ENCODE results near the gene CENPK.

DNA sequence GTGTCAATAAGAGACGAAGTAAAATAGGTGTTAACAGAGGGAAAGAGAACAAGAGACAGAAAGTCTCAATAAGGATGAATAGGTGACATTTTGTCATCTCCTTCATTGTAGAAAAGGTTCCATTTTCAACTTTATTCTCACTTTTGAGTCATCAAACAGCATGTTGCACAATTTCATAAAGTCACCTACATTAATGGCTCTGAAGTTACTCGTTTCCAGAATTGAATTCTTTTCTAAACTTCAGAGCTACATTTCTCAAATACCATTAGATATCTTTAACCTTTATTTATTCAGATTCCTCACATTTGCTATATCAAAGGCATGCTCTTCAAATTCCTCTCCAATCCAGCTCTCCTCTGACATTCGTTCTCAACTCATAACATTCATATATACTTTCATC is 94.3 kb downstream of the CENPK start:
- TF ChIP-seq, protein P1, sequence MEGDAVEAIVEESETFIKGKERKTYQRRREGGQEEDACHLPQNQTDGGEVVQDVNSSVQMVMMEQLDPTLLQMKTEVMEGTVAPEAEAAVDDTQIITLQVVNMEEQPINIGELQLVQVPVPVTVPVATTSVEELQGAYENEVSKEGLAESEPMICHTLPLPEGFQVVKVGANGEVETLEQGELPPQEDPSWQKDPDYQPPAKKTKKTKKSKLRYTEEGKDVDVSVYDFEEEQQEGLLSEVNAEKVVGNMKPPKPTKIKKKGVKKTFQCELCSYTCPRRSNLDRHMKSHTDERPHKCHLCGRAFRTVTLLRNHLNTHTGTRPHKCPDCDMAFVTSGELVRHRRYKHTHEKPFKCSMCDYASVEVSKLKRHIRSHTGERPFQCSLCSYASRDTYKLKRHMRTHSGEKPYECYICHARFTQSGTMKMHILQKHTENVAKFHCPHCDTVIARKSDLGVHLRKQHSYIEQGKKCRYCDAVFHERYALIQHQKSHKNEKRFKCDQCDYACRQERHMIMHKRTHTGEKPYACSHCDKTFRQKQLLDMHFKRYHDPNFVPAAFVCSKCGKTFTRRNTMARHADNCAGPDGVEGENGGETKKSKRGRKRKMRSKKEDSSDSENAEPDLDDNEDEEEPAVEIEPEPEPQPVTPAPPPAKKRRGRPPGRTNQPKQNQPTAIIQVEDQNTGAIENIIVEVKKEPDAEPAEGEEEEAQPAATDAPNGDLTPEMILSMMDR (IDR thresholded peaks at IDR 0.05): no peak
- TF ChIP-seq POLR2A (IDR thresholded peaks at IDR 0.05) (no peak), POLR2AphosphoS5 (IDR thresholded peaks at IDR 0.05) (no peak)

Data from stomach (tissue), 4 donors.